Uterus (tissue), 2 donors: ENCODE measurements around the gene PHC3.

Experiments used
- POLR2A ChIP-seq, 2 donors: fragments of 450-650 bp; IDR thresholded peaks; one replicate each; pipeline ENCODE4 v1.6.1; 2016; ENCODE audit warnings: antibody characterized with exemption in 2 of 2, mild to moderate bottlenecking in 1 of 2, moderate library complexity in 1 of 2
- TF ChIP-seq, protein P1 (sequence below), 4 experiments: fragments of 200-600 bp in 2 of 4; fragments of 450-650 bp in 2 of 4; sonication (generic) in 2 of 4; IDR thresholded peaks; one replicate each; pipeline ENCODE4 v1.5.1; 2016 to 2019; ENCODE audit warnings: antibody characterized with exemption in 4 of 4, mild to moderate bottlenecking in 2 of 4, moderate library complexity in 1 of 4

DNA sequence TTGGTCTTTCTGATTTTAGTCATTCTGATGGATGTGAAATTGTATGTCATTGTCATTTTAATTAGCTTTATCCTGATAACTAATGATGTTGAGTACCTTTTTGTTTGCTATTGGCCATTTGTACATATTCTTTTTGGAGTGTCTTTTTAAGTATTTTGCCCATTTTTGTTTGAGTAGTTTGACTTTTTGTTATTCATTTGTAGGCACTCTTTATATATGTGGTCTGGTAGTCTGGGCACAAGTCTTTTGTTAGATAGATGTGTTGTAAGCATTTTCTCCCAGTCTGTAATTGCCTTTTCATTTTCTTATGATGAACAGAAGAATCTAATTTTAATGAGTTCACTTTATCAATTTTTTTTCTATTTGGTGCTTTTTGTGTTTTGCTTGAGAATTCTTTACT is 129.1 kb downstream of the PHC3 start:
- TF ChIP-seq, protein P1, sequence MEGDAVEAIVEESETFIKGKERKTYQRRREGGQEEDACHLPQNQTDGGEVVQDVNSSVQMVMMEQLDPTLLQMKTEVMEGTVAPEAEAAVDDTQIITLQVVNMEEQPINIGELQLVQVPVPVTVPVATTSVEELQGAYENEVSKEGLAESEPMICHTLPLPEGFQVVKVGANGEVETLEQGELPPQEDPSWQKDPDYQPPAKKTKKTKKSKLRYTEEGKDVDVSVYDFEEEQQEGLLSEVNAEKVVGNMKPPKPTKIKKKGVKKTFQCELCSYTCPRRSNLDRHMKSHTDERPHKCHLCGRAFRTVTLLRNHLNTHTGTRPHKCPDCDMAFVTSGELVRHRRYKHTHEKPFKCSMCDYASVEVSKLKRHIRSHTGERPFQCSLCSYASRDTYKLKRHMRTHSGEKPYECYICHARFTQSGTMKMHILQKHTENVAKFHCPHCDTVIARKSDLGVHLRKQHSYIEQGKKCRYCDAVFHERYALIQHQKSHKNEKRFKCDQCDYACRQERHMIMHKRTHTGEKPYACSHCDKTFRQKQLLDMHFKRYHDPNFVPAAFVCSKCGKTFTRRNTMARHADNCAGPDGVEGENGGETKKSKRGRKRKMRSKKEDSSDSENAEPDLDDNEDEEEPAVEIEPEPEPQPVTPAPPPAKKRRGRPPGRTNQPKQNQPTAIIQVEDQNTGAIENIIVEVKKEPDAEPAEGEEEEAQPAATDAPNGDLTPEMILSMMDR (IDR thresholded peaks at IDR 0.05): no peak
- no peak for TF ChIP-seq POLR2A (IDR thresholded peaks at IDR 0.05)
